ENCODE results near the gene CMYA5. TPM values are rescaled to one million over a fixed set of nuclear protein-coding genes. Genes with fewer than 3 reads are reported as not detected.

The CMYA5 gene
- total RNA-seq, 1 donor from 2014 or later: 0.36 TPM

- Mint-ChIP-seq H3K27me3 (ENCODE audit: unreplicated experiment) (no peaks in the 10 kb centered on the region), H3K36me3 (ENCODE audit: low read depth, unreplicated experiment) (no peaks in the 10 kb centered on the region), H3K9me3 (ENCODE audit: unreplicated experiment) (no peaks in the 10 kb centered on the region), H3K4me1 (ENCODE audit: unreplicated experiment) (no peaks in the 10 kb centered on the region), H3K27ac (ENCODE audit: unreplicated experiment) (no peak overlapping the region), H3K4me3 (ENCODE audit: unreplicated experiment) (no peak overlapping the region)
- TF ChIP-seq CTCF (IDR thresholded peaks at IDR 0.05; ENCODE audit: unreplicated experiment): no peak
- no peak for DNase-seq (ENCODE audit: low spot score)
Observed at GRCh38 chr5:79727451-79728355, 38.1 kb downstream of the CMYA5 start.

GRCh38 chr5:79728396-79728795, 38.8 kb downstream of the CMYA5 start:
- Mint-ChIP-seq H3K4me1 (ENCODE audit: unreplicated experiment) (no peaks in the 10 kb centered on the region), H3K27ac (ENCODE audit: unreplicated experiment) (no peak overlapping the region), H3K4me3 (ENCODE audit: unreplicated experiment) (no peak overlapping the region), H3K36me3 (ENCODE audit: low read depth, unreplicated experiment) (no peaks in the 10 kb centered on the region), H3K27me3 (ENCODE audit: unreplicated experiment) (no peaks in the 10 kb centered on the region), H3K9me3 (ENCODE audit: unreplicated experiment) (no peaks in the 10 kb centered on the region)
- no peak for DNase-seq (ENCODE audit: low spot score)
- TF ChIP-seq CTCF (IDR thresholded peaks at IDR 0.05; ENCODE audit: unreplicated experiment): no peak

- Mint-ChIP-seq H3K27ac (ENCODE audit: unreplicated experiment) (no peak overlapping the region), H3K27me3 (ENCODE audit: unreplicated experiment) (no peaks in the 10 kb centered on the region), H3K36me3 (ENCODE audit: low read depth, unreplicated experiment) (no peaks in the 10 kb centered on the region), H3K4me1 (ENCODE audit: unreplicated experiment) (no peaks in the 10 kb centered on the region), H3K4me3 (ENCODE audit: unreplicated experiment) (no peak overlapping the region), H3K9me3 (ENCODE audit: unreplicated experiment) (no peaks in the 10 kb centered on the region)
- no peak for TF ChIP-seq CTCF (IDR thresholded peaks at IDR 0.05; ENCODE audit: unreplicated experiment)
- DNase-seq (ENCODE audit: low spot score): no peak
Observed at GRCh38 chr5:79729679-79730078, 40.0 kb downstream of the CMYA5 start.

GRCh38 chr5:79730564-79730963, 40.9 kb downstream of the CMYA5 start:
- TF ChIP-seq CTCF (IDR thresholded peaks at IDR 0.05; ENCODE audit: unreplicated experiment): no peak
- H3K36me3 Mint-ChIP-seq (ENCODE audit: low read depth, unreplicated experiment): no peaks in the 10 kb centered on the region
- H3K27me3 Mint-ChIP-seq (ENCODE audit: unreplicated experiment): no peaks in the 10 kb centered on the region
- H3K4me1 Mint-ChIP-seq (ENCODE audit: unreplicated experiment): no peaks in the 10 kb centered on the region
- DNase-seq (ENCODE audit: low spot score): no peak
- no peak overlapping the region for H3K27ac Mint-ChIP-seq (ENCODE audit: unreplicated experiment)
- no peaks in the 10 kb centered on the region for H3K9me3 Mint-ChIP-seq (ENCODE audit: unreplicated experiment)
- H3K4me3 Mint-ChIP-seq (ENCODE audit: unreplicated experiment): no peak overlapping the region

- Mint-ChIP-seq H3K36me3 (ENCODE audit: low read depth, unreplicated experiment) (no peaks in the 10 kb centered on the region), H3K27ac (ENCODE audit: unreplicated experiment) (no peak overlapping the region), H3K27me3 (ENCODE audit: unreplicated experiment) (no peaks in the 10 kb centered on the region), H3K9me3 (ENCODE audit: unreplicated experiment) (no peaks in the 10 kb centered on the region), H3K4me3 (ENCODE audit: unreplicated experiment) (no peak overlapping the region), H3K4me1 (ENCODE audit: unreplicated experiment) (no peaks in the 10 kb centered on the region)
- TF ChIP-seq CTCF (IDR thresholded peaks at IDR 0.05; ENCODE audit: unreplicated experiment): no peak
- DNase-seq (ENCODE audit: low spot score): no peak
Observed at GRCh38 chr5:79731775-79732174, 42.1 kb downstream of the CMYA5 start.

Measured in endothelial cell (in vitro differentiated cells).